Renal cortex interstitium (tissue), 15 donors: Measurements from ENCODE around the gene ENPP6. TPM values are rescaled to one million over a fixed set of nuclear protein-coding genes. Genes with fewer than 3 reads are reported as not detected.
A peak's percentile ranks its signal among the peaks of the same experiment; 100 is the strongest.

Experiments
- DNase-seq, 11 donors: peaks; one replicate each; pipeline ENCODE4 v3.0.0-alpha.2; 2013; ENCODE audit warnings: low read depth in 9 of 11, low spot score in 4 of 11; ENCODE audit errors: extremely low read depth in 1 of 11
- long read RNA-seq, 16 experiments: transcript quantifications; one replicate each; lab custom pipeline, GENCODE V29; 2026
- polyA plus RNA-seq, 3 donors: library from polyadenylated mRNA; unstranded; fragments of 120-200 nt; gene quantifications; one replicate each; pipeline ENCODE4 v1.2.1, GENCODE V29; 2013; ENCODE audit not compliant: insufficient read length in 3 of 3

ENPP6 gene
- 1 to 10 TPM; 4.4 to 9.3 (median 7.5) TPM for polyA plus RNA-seq
- long read RNA-seq, donor 1, partial matches to known transcripts: 6 of 8 reads
- long read RNA-seq, donor 1, other reads (novel, unspliced or antisense): 0 of 8 reads
- long read RNA-seq, donor 2: 0 reads
- long read RNA-seq, donor 3, partial matches to known transcripts: 0 of 3 reads
- long read RNA-seq, donor 3, other reads (novel, unspliced or antisense): 0 of 3 reads
- long read RNA-seq, donor 4, partial matches to known transcripts: 0 of 1 reads
- long read RNA-seq, donor 4, other reads (novel, unspliced or antisense): 0 of 1 reads
- long read RNA-seq, donor 5: 0 reads
- long read RNA-seq, donor 6, partial matches to known transcripts: 0 of 1 reads
- long read RNA-seq, donor 6, other reads (novel, unspliced or antisense): 0 of 1 reads
- long read RNA-seq, donor 7: 0 reads
- long read RNA-seq, donor 8: 0 reads
- long read RNA-seq, donor 9: 0 reads
- long read RNA-seq, donor 10, partial matches to known transcripts: 0 of 3 reads
- long read RNA-seq, donor 10, other reads (novel, unspliced or antisense): 0 of 3 reads
- long read RNA-seq, donor 11, partial matches to known transcripts: 0 of 2 reads
- long read RNA-seq, donor 11, other reads (novel, unspliced or antisense): 0 of 2 reads
- long read RNA-seq, donor 12: 0 reads
- long read RNA-seq, donor 13: 0 reads
- long read RNA-seq, donor 14: 0 reads
- long read RNA-seq, donor 15, partial matches to known transcripts: 0 of 1 reads
- long read RNA-seq, donor 15, other reads (novel, unspliced or antisense): 0 of 1 reads
- long read RNA-seq, donor 16, partial matches to known transcripts: 0 of 3 reads
- long read RNA-seq, donor 16, other reads (novel, unspliced or antisense): 0 of 3 reads

GRCh38 chr4:184217634-184218033 lies at the start of gene ENPP6:
TSS of gene ENPP6 (minus strand) at chr4:184217873. CDS start at chr4:184217819, 54 bp downstream.
- no peak for DNase-seq

GRCh38 chr4:184267206-184267608 lies 49.5 kb upstream of the ENPP6 start:
- no peak for DNase-seq

- DNase-seq: no peak
These were observed 48.1 kb upstream of the ENPP6 start for GRCh38 chr4:184265546-184266351.

- peak; percentile 70 to 91 (median 87) for DNase-seq
These were observed 46.4 kb upstream of the ENPP6 start for GRCh38 chr4:184263910-184264732.

DNA sequence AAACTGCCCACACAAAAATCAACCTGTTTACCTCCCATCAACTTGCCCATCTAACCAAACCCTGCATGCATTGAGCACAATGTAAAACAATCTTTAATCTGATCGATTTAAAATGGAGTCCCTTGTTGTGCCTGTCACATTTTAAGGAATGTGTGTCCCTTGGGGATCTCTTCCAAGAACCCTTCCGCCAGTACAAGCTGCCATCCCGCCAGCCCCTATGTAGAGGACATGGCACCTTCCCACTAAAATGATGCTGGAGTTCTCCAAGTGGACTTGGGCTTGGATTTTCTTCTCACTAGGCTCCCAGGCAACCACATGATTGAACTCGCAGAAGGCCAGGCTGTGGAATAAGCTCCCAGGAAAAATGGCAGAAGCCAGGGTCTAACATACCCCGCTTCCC lies 45.8 kb upstream of the ENPP6 start:
- DNase-seq: no peak

DNA sequence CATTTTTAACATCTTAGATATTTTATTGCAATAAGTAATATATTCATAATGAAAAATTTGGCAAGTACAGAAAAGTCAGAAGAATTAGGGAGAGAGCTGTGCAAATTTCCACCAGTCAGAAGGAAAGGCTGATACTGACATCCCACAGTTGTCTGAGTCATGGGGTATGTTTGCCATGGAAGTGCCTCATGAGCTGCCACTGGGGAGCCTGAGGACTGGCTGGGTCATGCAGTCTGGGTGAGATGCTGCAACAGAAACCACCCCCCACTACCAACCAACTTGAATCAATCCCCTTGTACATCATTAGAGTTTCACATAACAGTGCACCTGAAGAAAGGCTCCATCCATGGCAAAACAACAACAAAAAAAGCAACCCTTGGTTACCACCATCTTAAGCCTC lies 45.2 kb upstream of the ENPP6 start:
- DNase-seq: no peak

DNA sequence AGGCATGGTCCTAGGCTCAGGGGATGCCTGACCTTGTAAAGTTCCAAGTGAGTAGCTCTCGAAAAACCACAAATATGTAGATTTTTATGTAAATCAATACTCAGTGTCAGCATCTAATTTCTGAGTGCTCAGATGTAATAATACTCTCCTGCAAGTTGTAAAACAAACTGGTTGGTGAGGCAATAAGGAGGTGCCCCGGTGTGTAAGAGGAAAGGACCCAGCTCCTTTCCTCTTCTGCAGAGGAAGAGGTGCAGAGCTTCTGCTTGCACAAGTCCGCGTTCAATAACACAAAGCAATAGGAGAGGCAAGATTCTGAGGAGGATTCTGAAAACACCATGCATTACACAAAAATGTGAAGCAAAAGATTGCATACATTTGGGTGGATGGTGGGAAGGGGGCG lies 43.6 kb upstream of the ENPP6 start:
- no peak for DNase-seq

DNA sequence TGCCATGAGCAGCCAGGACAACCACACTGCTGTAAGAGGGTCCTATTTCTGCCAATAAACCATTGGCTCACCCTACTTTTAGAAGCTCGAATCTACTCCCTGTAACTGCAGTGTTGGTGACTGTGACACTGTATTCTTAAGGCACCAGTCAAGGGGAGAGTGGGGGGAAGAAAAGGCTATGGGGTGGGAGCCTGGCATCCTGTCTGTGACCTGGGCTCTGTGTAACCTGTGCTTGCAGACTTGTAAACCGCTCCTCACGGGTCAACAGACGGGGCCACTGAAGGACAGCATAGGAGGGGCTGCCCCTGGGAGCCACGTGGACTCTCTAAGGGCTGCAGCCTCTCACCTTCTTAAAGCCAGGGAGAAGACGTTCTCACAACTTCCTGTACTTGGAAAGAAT lies 42.2 kb upstream of the ENPP6 start:
- no peak for DNase-seq

DNA sequence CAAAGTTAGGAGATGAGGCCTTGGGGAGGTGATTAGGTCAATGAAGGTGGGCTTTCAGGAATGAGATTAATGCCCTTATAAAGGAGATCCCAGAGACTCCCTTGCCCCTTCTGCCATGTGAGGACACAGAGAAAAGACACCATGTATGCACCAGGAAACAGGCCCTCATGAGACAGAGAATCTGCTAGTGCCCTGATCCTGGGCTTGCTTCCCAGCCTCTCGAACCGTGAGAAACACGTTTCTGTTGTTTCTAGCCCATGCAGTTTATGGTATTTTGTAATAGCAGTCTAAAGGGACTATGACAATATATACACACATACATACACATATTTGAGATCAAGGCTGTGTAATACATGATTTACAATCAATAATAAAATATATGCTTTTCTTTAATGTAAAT lies 41.4 kb upstream of the ENPP6 start:
- no peak for DNase-seq

DNA sequence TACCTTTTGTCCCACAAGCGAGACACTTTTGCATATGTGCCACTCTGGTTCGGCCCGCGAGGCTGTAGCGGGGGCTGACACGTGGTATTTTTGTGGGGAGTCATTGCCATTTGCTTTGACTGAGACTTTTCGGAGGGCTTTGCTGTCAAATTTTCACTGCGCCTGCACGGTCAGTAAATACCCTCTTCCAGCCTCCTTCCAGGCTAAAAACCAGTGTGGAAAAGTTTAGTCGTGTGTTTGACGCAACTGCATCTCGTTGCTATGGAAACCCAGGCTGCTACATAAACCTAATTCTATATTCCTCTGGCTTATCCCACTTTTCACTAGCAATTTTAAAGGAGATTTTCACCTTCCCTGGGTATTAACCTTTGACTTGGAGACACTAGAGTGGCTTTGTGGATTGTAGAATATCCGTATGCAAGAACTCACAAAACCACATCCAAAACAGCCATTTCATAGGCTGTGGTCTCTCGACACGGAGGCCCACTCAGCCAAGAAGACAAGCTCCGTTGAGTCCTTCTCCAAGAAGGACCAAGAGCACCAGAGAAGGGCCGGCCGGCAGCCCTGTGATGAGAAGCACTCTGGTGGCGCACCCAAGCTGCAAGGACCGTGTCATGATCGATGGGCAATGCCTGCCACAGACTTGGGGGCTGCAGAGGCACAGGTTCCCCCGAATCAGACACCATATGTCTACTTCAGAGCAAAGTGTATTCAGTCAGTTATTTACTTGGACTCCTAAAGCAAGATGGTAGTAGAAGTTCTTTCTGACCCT lies 38.4 kb upstream of the ENPP6 start:
- no peak for DNase-seq

DNA sequence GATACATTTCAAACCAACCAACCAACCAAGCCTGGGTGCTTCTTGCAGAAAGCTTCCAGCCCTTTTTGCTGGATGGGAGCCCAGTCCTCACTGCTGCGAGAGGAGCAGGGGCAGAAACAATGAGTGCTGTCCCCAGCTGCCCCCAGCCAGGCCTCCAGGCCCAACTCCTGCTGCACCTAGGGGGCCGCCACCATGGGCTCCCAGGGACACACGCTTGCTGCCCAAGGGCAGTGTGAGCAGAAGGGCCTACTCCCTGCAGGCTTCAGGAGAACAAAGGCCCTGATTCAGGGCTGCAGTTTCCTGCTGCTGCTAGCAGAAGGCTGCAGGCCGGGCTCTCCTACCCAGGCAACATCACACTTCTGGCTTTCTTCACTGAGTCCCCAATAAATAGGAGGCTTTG lies 37.7 kb upstream of the ENPP6 start:
- no peak for DNase-seq

DNA sequence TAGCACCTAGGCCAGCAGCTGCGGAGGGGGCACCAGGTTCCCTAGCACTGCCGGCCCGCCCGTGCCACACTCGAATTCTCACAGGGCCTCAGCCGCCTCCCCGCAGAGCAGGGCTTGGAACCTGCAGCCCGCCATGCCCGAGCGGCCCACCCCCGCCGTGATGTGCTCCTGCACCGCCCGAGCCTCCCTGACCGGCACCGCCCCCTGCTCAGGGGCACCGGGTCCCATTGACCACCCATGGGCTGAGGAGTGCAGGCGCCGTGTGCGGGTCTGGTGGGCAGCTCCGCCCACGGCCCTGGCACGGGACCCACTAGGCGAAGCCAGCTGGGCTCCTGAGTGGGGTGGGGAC lies 35.4 kb upstream of the ENPP6 start:
- DNase-seq: no peak

DNA sequence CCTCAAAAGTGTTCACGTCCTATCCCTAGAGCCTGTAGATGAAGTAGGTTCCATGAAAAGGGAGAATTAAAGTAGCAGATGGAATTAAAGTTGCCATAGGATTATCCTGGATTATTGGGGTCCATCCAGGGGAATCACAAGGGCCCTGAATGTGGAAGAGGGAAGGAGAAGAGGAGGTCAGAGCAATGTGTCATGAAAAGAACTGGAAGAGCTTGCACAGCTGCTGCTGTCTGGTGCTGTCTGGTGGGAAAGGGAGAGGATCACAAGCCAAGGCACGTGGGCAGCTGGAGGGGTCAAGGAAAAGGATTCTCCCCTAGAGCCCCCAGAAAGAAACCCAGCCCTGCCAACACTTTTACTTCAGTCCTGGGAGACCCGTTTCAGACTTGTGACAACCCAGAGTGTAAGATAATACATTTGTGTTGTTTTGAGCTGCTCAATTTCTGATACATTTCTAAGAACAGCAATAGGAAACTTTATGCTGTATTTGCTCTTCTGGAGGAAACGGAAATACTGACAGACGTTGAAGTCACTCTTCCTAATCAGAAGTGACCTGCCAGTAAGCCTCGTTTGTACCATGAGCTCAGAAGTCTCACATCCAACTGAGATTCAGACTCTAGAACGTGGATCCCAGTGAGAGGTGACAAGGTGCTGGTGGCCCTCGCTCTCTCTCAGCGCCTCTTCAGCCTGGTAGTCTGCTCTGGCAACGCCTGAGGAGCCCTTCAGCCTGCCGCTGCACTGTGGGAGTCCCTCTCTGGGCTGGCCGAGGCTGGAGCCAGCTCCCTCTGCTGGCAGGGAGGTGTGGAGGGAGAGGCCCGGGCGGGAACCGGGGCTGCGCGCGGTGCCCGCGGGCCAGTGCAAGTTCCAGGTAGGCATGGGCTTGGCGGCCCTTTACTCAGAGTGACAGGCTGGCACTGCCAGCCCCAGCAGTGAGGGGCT lies 34.7 kb upstream of the ENPP6 start:
- no peak for DNase-seq

GRCh38 chr4:184251670-184251980 lies 34.0 kb upstream of the ENPP6 start:
- DNase-seq: no peak

GRCh38 chr4:184250795-184251669 lies 33.4 kb upstream of the ENPP6 start:
- peak in 6 of 11 donors; percentile 16 to 64 (median 28) for DNase-seq

GRCh38 chr4:184248216-184248615 lies 30.5 kb upstream of the ENPP6 start:
- DNase-seq: no peak
